CD4-positive, alpha-beta T cell (primary cell): Measurements from ENCODE around the gene CBARP. TPM values are rescaled to one million over a fixed set of nuclear protein-coding genes. Genes with fewer than 3 reads are reported as not detected.

Experiments used
- ATAC-seq: fragments of 200-7000 bp; cut with Tn5 transposase; one replicate; pipeline ENCODE4 v1.10.0; 2022; ENCODE audit warnings: mild to moderate bottlenecking; ENCODE audit not compliant: poor library complexity
- CTCF ChIA-PET: fragments of 350-600 bp; sonication (Branson Sonifier 250); formaldehyde crosslinking; loops from one replicate; lab custom pipeline; 2021; ENCODE audit warnings: antibody characterized with exemption, inconsistent platforms; lab: Charles Lee
- POLR2A ChIA-PET: fragments of 350-600 bp; sonication (Branson Sonifier 250); formaldehyde crosslinking; loops from one replicate; lab custom pipeline; 2021; ENCODE audit warnings: antibody characterized with exemption, inconsistent platforms; lab: Charles Lee
- DNase-seq, 14 experiments: peaks; one replicate each; pipeline ENCODE4 v3.0.0-alpha.2; 2013 to 2020; ENCODE audit warnings: mixed read lengths in 2 of 14
- H3K27ac ChIP-seq, 2 donors: one replicate each; pipeline versions ENCODE4 v1.5.1 to v1.7.0; 2013; ENCODE audit warnings: low read length in 2 of 2, low read depth in 1 of 2, mild to moderate bottlenecking in 1 of 2
- H3K27me3 ChIP-seq, 2 experiments: 1 replicate in 1 of 2; 2 replicates in 1 of 2; pipeline versions ENCODE4 v1.6.1 to v1.7.0; 2013; ENCODE audit warnings: low read length in 2 of 2, control low read depth in 1 of 2, mild to moderate bottlenecking in 1 of 2, moderate library complexity in 1 of 2; ENCODE audit not compliant: insufficient read depth in 2 of 2, control insufficient read depth in 1 of 2
- H3K36me3 ChIP-seq: one replicate; pipeline ENCODE4 v1.6.1; 2013; ENCODE audit warnings: low read length, control low read depth; ENCODE audit not compliant: insufficient read depth
- H3K4me1 ChIP-seq: one replicate; pipeline ENCODE4 v1.6.1; 2013; ENCODE audit warnings: low read length, control low read depth; ENCODE audit not compliant: insufficient read depth
- H3K4me3 ChIP-seq: one replicate; pipeline ENCODE4 v1.5.1; 2013; ENCODE audit warnings: mild to moderate bottlenecking, low read length, moderate library complexity
- H3K9me3 ChIP-seq, 2 experiments: 1 replicate in 1 of 2; 2 replicates in 1 of 2; pipeline versions ENCODE4 v1.6.1 to v1.7.0; 2013; ENCODE audit warnings: low read length in 2 of 2, mild to moderate bottlenecking in 2 of 2, control low read depth in 1 of 2, moderate library complexity in 1 of 2; ENCODE audit not compliant: control insufficient read depth in 1 of 2, insufficient read depth in 1 of 2
- H3K27ac Mint-ChIP-seq: one replicate; pipeline ENCODE4 v1.8.0; 2020; ENCODE audit warnings: mixed read lengths
- H3K27me3 Mint-ChIP-seq: one replicate; pipeline ENCODE4 v1.8.0; 2021; ENCODE audit warnings: mixed read lengths
- H3K36me3 Mint-ChIP-seq: one replicate; pipeline ENCODE4 v1.8.0; 2021; ENCODE audit warnings: low read depth, mixed read lengths
- H3K4me1 Mint-ChIP-seq: one replicate; pipeline ENCODE4 v1.8.0; 2021; ENCODE audit warnings: low read depth, mixed read lengths
- H3K4me3 Mint-ChIP-seq: one replicate; pipeline ENCODE4 v1.8.0; 2020; ENCODE audit warnings: mild to moderate bottlenecking, mixed read lengths
- H3K9me3 Mint-ChIP-seq: one replicate; pipeline ENCODE4 v1.8.0; 2020; ENCODE audit warnings: mixed read lengths
- intact Hi-C, 2 experiments: fragments of 100-400 bp; cut with DNase I in 1 of 2; cut with micrococcal nuclease in 1 of 2; formaldehyde crosslinking; loops; one replicate each; pipeline versions ENCODE4 v1.15.1 to v1.9.0; 2023 to 2025; cut with DNase I, micrococcal nuclease
- total RNA-seq, 174 experiments: library from RNA in 2 of 174; stranded (reverse) in 2 of 174; gene quantifications; one replicate each; pipeline ENCODE4 v1.2.3 and lab custom pipeline; 2021 to 2026
- TF ChIP-seq, protein P1 (sequence below): fragments of 200-600 bp; IDR thresholded peaks from one replicate; pipeline ENCODE4 v1.8.0; 2022; ENCODE audit warnings: antibody characterized with exemption, mild to moderate bottlenecking

CBARP gene
- total RNA-seq, 2 experiments from 2014 or later = 0.22 TPM; not detected in 1

DNA sequence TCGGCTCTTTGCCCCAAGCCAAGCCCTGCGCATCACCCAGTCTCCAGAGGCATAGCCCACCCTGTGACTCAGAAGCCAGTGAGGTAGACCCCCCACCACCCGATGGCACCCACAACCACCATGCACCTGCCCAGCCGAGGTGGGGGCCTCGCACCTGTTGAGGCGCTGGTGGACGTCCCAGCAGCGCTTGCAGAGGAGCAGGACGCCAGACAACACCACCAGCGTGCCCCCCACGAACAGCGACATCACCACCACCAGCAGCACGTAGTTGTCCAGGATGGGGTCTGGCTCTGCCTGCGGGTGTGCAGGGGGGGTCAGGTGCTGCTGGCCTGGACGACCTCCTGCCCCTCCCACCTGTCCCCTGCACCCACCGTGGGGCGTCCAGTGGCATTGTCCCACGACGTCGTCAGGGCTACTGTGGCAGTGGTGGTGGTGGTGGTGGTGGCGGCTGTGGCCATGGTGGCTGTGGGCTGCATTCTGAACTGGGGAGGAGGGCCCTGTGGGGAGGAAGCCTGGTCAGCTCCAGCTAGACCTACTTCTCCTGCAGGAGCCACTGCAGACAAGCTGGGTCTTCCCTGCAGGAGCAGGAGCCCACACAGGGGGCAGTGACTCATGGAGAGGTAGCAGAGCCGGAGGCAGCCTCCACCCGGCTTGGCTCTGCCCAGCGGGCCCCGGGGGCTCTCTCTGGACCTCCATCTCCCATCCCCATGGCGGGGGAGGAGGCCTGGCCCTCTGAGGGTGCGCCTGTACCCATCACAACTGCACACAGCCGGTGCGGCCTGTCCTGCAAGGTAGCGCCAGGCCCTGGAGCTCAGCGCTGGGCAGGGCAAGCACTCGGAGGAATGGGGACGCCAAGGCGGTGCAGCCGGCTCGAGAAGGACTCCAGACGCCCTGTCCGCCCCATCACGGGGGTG is 1.9 kb downstream of the CBARP start:
- H3K27ac ChIP-seq = no peak overlapping the region
- H3K9me3 ChIP-seq = peaks cover 0 to 9% of the 10 kb centered on the region in 2 experiments
- Mint-ChIP-seq H3K27ac (no peak overlapping the region), H3K36me3 (no peaks in the 10 kb centered on the region), H3K4me3 (no peak overlapping the region), H3K4me1 (peaks cover 14% of the 10 kb centered on the region), H3K9me3 (no peaks in the 10 kb centered on the region), H3K27me3 (peaks cover 9% of the 10 kb centered on the region)
- H3K36me3 ChIP-seq = no peaks in the 10 kb centered on the region
- TF ChIP-seq, protein P1, sequence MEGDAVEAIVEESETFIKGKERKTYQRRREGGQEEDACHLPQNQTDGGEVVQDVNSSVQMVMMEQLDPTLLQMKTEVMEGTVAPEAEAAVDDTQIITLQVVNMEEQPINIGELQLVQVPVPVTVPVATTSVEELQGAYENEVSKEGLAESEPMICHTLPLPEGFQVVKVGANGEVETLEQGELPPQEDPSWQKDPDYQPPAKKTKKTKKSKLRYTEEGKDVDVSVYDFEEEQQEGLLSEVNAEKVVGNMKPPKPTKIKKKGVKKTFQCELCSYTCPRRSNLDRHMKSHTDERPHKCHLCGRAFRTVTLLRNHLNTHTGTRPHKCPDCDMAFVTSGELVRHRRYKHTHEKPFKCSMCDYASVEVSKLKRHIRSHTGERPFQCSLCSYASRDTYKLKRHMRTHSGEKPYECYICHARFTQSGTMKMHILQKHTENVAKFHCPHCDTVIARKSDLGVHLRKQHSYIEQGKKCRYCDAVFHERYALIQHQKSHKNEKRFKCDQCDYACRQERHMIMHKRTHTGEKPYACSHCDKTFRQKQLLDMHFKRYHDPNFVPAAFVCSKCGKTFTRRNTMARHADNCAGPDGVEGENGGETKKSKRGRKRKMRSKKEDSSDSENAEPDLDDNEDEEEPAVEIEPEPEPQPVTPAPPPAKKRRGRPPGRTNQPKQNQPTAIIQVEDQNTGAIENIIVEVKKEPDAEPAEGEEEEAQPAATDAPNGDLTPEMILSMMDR = no peak
- DNase-seq (no peak), ATAC-seq (no peak)
- no peak overlapping the region for H3K4me3 ChIP-seq
- intact Hi-C loops = no loop called here
- ChIA-PET POLR2A (no interaction called here), CTCF (no interaction called here)
- H3K4me1 ChIP-seq = peaks cover 38% of the 10 kb centered on the region
- peaks cover 6 to 12% of the 10 kb centered on the region in 2 experiments for H3K27me3 ChIP-seq

DNA sequence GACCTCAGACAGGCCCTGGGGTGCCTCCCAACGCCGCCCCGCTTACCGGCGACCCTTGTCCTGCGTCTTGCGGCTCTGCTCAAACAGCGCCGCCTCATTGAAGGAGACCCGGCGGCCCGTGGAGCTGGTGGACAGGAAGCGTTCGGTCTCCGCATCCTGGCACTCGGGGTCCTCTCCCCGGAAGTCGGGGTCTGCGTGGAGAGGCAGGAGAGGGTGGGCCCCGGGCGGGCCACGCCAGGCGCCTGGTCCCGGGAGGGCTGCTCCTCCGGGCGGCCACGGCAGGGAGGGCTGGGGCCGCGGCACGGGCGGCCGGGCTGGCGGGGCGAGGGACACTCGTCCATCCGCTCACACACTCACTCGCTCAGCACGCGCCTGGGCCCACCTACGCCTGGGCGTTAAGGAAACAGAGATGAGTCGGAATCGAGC is 2.8 kb downstream of the CBARP start:
- H3K9me3 Mint-ChIP-seq = no peaks in the 10 kb centered on the region
- Histone ChIP-seq H3K27ac (no peak overlapping the region), H3K36me3 (no peaks in the 10 kb centered on the region), H3K27me3 (peaks cover 6 to 12% of the 10 kb centered on the region in 2 experiments), H3K9me3 (peaks cover 0 to 9% of the 10 kb centered on the region in 2 experiments), H3K4me1 (peaks cover 31% of the 10 kb centered on the region), H3K4me3 (no peak overlapping the region)
- no peaks in the 10 kb centered on the region for H3K36me3 Mint-ChIP-seq
- ChIA-PET CTCF (no interaction called here), POLR2A (no interaction called here)
- intact Hi-C loops = no loop called here
- H3K27me3 Mint-ChIP-seq = peaks cover 9% of the 10 kb centered on the region
- TF ChIP-seq, protein P1 = no peak
- no peak for ATAC-seq
- H3K27ac Mint-ChIP-seq = no peak overlapping the region
- H3K4me3 Mint-ChIP-seq = no peak overlapping the region
- DNase-seq = no peak
- H3K4me1 Mint-ChIP-seq = peaks cover 14% of the 10 kb centered on the region

DNA sequence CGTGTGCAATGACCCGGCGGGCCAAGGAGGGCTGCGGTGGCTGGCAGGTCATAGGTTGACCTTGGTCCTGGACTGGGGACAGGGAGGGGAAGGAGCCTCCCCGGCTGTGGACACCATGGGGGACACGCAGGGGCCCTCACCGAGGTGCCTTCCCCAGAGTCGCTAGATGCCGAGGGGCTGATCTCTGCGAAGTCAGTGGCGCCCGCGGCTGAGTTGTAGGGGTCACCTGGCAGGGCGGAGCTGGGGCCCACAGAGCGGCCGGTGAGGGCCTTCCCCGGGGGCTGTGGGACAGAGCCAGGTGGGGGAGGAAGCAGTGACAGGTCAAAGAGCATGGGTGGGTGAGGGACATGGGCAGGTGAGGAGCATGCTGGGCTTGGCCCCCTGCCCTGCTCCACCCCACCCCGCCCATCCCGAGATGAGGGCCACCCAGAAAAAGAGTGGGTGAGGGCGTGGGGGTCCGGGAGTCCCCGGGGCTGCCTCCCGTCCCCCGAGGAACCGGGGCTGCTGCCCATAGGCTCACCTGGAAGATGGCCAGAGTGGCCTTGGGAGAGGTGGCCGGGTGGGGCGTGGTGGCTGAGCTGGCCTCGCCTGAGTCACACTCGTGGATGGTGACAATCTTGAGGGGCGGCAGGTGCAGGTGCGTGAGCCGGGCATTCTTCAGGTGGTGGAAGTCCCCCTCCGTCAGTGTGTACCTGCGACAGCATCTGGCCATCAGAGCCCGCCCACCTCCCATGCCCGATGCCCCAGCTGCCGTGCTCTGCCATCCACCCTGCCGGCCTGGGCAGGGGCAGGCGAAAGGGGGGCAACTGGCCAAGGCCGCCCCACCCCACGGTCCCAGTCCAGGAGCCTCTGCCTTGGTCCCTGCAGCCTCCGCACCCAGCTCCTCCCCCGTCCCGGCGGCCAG is 3.5 kb downstream of the CBARP start:
- no peaks in the 10 kb centered on the region for H3K36me3 Mint-ChIP-seq
- no peak for DNase-seq
- POLR2A ChIA-PET = no interaction called here

More for the DNA sequence above, 3.5 kb downstream of the CBARP start:
- H3K27ac Mint-ChIP-seq = no peak overlapping the region
- CTCF ChIA-PET = no interaction called here
- Histone ChIP-seq H3K36me3 (no peaks in the 10 kb centered on the region), H3K27me3 (peaks cover 6 to 12% of the 10 kb centered on the region in 2 experiments), H3K9me3 (peaks cover 0 to 9% of the 10 kb centered on the region in 2 experiments), H3K27ac (no peak overlapping the region), H3K4me1 (peaks cover 24% of the 10 kb centered on the region), H3K4me3 (no peak overlapping the region)
- no peaks in the 10 kb centered on the region for H3K9me3 Mint-ChIP-seq
- TF ChIP-seq, protein P1 = no peak
- intact Hi-C loops = no loop called here
- H3K27me3 Mint-ChIP-seq = peaks cover 9% of the 10 kb centered on the region
- no peak for ATAC-seq
- peaks cover 11% of the 10 kb centered on the region for H3K4me1 Mint-ChIP-seq
- peak overlapping the region; percentile 25 for H3K4me3 Mint-ChIP-seq
